Fibroblast of villous mesenchyme (primary cell): ENCODE results near the gene DPP10. TPM values are rescaled to one million over a fixed set of nuclear protein-coding genes. Genes with fewer than 3 reads are reported as not detected.

Experiments
- DNase-seq: peaks from one replicate; pipeline ENCODE4 v3.0.0-alpha.2; 2010; ENCODE audit warnings: low read depth
- H3K4me3 ChIP-seq: 2 replicates; pipeline ENCODE4 v1.5.1; 2011; ENCODE audit warnings: low read depth, mild to moderate bottlenecking, low read length
- CTCF ChIP-seq: IDR thresholded peaks from 2 replicates; pipeline ENCODE4 v1.5.1; 2012; ENCODE audit warnings: low read depth, mild to moderate bottlenecking, low read length; ENCODE audit not compliant: insufficient read depth
- total RNA-seq: library from RNA; depleted of rRNA; stranded (reverse); fragments of >200 nt; gene quantifications from 2 replicates; pipeline ENCODE4 v1.2.3, GENCODE V29; 2012

Gene DPP10
- total RNA-seq, 1 donor = under 0.01 TPM

GRCh38 chr2:115248066-115248465 lies 805.6 kb downstream of the DPP10 start:
- no peak overlapping the region for H3K4me3 ChIP-seq
- TF ChIP-seq CTCF = no peak
- DNase-seq = no peak

GRCh38 chr2:115277366-115277765 lies 834.9 kb downstream of the DPP10 start:
- no peak for TF ChIP-seq CTCF
- H3K4me3 ChIP-seq = no peak overlapping the region
- DNase-seq = no peak

GRCh38 chr2:115285416-115285815 lies 843.0 kb downstream of the DPP10 start:
- no peak for TF ChIP-seq CTCF
- DNase-seq = no peak
- no peak overlapping the region for H3K4me3 ChIP-seq

GRCh38 chr2:115290478-115290877 lies 848.0 kb downstream of the DPP10 start:
- no peak for TF ChIP-seq CTCF
- DNase-seq = no peak
- no peak overlapping the region for H3K4me3 ChIP-seq

- no peak for DNase-seq
- no peak overlapping the region for H3K4me3 ChIP-seq
- TF ChIP-seq CTCF = no peak
Measured at GRCh38 chr2:115292742-115293141, 850.3 kb downstream of the DPP10 start.

- TF ChIP-seq CTCF = no peak
- H3K4me3 ChIP-seq = no peak overlapping the region
- DNase-seq = no peak
Measured at GRCh38 chr2:115294999-115295398, 852.6 kb downstream of the DPP10 start.

- no peak overlapping the region for H3K4me3 ChIP-seq
- TF ChIP-seq CTCF = no peak
- DNase-seq = no peak
Measured at GRCh38 chr2:115297056-115297455, 854.6 kb downstream of the DPP10 start.
